ENCODE results near the gene C16orf96.

DNA sequence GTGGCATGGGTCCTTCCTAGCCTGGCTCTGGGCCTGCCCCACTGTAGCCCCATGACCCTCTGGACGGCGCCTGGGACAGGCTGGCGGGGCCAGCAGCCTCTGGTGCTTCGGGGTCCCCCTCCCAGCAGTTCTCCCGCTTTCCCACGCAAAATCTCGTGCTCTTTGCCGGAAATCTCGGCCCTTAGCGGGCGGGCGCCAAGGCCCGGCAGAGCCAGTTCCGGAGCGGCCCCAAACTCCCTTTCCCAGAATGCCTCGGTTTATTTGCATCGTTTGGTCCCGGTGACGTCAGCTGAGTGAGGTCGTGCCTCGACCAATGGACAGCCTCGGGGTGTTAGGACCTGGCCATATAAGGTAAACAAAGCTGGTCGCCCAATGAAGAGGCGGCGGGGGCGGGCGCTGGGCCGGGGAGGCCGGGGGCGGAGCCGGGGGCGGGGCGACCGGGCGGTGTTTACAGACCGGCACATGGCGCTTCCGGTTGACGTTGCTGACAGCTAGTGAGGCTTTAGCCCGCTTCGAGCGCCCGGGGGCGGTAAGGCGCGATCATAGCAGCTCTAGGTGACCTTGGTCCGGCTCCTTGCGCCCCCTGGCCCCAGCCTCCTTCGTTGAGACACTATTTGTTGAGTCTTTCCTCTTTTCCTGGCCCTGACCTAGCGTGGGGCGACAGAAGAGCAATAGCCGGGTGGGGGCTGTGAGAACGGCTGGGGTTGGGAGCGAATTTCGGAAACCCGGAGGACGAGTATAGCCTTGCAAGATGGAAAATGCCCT, 60.1 kb downstream of the C16orf96 start:
- TF ChIP-seq, protein P1, sequence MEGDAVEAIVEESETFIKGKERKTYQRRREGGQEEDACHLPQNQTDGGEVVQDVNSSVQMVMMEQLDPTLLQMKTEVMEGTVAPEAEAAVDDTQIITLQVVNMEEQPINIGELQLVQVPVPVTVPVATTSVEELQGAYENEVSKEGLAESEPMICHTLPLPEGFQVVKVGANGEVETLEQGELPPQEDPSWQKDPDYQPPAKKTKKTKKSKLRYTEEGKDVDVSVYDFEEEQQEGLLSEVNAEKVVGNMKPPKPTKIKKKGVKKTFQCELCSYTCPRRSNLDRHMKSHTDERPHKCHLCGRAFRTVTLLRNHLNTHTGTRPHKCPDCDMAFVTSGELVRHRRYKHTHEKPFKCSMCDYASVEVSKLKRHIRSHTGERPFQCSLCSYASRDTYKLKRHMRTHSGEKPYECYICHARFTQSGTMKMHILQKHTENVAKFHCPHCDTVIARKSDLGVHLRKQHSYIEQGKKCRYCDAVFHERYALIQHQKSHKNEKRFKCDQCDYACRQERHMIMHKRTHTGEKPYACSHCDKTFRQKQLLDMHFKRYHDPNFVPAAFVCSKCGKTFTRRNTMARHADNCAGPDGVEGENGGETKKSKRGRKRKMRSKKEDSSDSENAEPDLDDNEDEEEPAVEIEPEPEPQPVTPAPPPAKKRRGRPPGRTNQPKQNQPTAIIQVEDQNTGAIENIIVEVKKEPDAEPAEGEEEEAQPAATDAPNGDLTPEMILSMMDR (IDR thresholded peaks at IDR 0.05; ENCODE audit: insufficient read depth, low read length): peak; percentile 26
- peak; percentile 66 for TF ChIP-seq POLR2AphosphoS5 (IDR thresholded peaks at IDR 0.05; ENCODE audit: low read depth)
- TF ChIP-seq SPI1 (IDR thresholded peaks at IDR 0.05; ENCODE audit: borderline replicate concordance, low read depth): peak; percentile 4; the same call in 1 of the 2 replicates
- no peak for TF ChIP-seq REST (IDR thresholded peaks at IDR 0.05; ENCODE audit: insufficient replicate concordance, low read depth)
